Measurements from ENCODE around the gene CLCA1.
A peak's percentile ranks its signal among the peaks of the same experiment; 100 is the strongest.

Gene CLCA1

GRCh38 chr1:86448670-86449069 lies 20.1 kb upstream of the CLCA1 start:
- DNase-seq = no peak
- no peak overlapping the region for H3K4me3 Mint-ChIP-seq
- no peaks in the 10 kb centered on the region for H3K9me3 Mint-ChIP-seq
- no peak for ATAC-seq
- H3K36me3 Mint-ChIP-seq (ENCODE audit: low read depth) = no peaks in the 10 kb centered on the region
- H3K27me3 Mint-ChIP-seq = peaks cover 3% of the 10 kb centered on the region
- H3K4me1 Mint-ChIP-seq = no peaks in the 10 kb centered on the region
- H3K27ac Mint-ChIP-seq = no peak overlapping the region

DNA sequence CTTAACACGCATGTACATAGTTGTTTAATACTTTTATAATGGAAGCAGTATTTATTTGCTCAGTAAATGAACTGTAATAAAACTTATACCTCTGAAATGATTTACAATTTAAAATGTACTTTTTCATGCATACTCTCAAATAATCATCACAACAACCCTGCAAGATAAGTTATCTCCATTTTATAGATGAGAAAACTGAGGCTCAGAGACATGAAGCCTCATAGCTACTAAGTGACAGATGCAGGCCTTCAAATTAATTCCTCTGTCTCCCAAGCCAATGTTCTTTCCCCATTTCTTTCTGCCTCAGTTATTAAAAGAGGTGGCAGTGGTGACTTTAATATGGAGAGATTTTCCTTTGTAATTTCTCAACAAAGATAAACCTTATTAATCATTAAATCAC lies 19.6 kb upstream of the CLCA1 start:
- no peak for ATAC-seq
- DNase-seq = no peak
- Mint-ChIP-seq H3K4me3 (no peak overlapping the region), H3K27me3 (peaks cover 3% of the 10 kb centered on the region), H3K4me1 (no peaks in the 10 kb centered on the region), H3K36me3 (ENCODE audit: low read depth) (no peaks in the 10 kb centered on the region), H3K9me3 (no peaks in the 10 kb centered on the region), H3K27ac (no peak overlapping the region)

- Mint-ChIP-seq H3K9me3 (no peaks in the 10 kb centered on the region), H3K4me1 (no peaks in the 10 kb centered on the region), H3K27ac (no peak overlapping the region), H3K27me3 (peaks cover 3% of the 10 kb centered on the region), H3K4me3 (no peak overlapping the region), H3K36me3 (ENCODE audit: low read depth) (no peaks in the 10 kb centered on the region)
- ATAC-seq (no peak), DNase-seq (no peak)
Observed at GRCh38 chr1:86450847-86451246, 17.9 kb upstream of the CLCA1 start.

DNA sequence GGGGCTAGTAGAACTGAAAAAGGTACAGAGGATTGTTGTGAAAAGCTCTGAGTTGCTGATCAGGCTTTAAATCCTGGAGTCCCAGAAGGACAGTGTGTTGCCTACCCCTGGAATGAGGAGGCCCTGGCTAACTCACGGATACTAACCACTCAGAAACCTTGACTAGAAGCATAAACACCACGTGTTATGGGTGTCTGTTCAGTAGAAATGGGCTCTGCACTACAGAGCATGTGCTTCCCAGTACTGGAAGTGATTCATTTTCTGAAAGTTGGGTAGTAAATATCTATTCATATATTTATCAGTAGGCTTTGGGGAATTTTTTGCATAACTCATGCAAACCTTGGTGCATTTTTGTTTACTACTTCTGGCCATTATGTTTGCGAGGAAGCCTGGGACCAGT lies 15.1 kb upstream of the CLCA1 start:
- no peak overlapping the region for H3K4me3 Mint-ChIP-seq
- DNase-seq (no peak), ATAC-seq (no peak)
- H3K27me3 Mint-ChIP-seq = peaks cover 7% of the 10 kb centered on the region
- no peaks in the 10 kb centered on the region for H3K4me1 Mint-ChIP-seq
- H3K9me3 Mint-ChIP-seq = no peaks in the 10 kb centered on the region
- no peaks in the 10 kb centered on the region for H3K36me3 Mint-ChIP-seq (ENCODE audit: low read depth)
- H3K27ac Mint-ChIP-seq = no peak overlapping the region

GRCh38 chr1:86455073-86455472 lies 13.7 kb upstream of the CLCA1 start:
- Mint-ChIP-seq H3K4me3 (no peak overlapping the region), H3K27me3 (peaks cover 7% of the 10 kb centered on the region), H3K27ac (no peak overlapping the region), H3K36me3 (ENCODE audit: low read depth) (no peaks in the 10 kb centered on the region), H3K9me3 (no peaks in the 10 kb centered on the region), H3K4me1 (no peaks in the 10 kb centered on the region)
- ATAC-seq = no peak
- no peak for DNase-seq

DNA sequence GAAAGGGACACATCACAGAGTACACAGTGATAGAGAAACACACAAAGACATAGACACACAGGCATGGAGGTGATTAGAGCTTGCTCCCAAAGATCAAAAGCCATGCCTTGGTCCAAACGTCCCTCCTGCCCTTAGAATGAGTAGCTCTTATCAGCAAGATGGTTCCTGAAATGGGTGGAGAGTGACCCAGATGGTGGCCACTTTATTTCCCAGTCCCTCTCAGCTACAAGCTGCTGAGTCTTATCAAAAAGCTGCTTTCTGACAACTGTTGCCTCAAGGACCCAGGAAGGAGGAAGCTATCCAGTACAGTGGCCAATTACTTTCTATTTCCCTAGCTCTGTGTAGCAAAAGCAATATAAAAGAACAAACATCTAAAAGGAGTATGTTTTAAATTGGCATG lies 7.7 kb upstream of the CLCA1 start:
- peaks cover 7% of the 10 kb centered on the region for H3K27me3 Mint-ChIP-seq
- no peak overlapping the region for H3K27ac Mint-ChIP-seq
- no peaks in the 10 kb centered on the region for H3K9me3 Mint-ChIP-seq
- DNase-seq = no peak
- H3K4me3 Mint-ChIP-seq = no peak overlapping the region
- H3K36me3 Mint-ChIP-seq (ENCODE audit: low read depth) = no peaks in the 10 kb centered on the region
- ATAC-seq = no peak
- H3K4me1 Mint-ChIP-seq = no peaks in the 10 kb centered on the region

DNA sequence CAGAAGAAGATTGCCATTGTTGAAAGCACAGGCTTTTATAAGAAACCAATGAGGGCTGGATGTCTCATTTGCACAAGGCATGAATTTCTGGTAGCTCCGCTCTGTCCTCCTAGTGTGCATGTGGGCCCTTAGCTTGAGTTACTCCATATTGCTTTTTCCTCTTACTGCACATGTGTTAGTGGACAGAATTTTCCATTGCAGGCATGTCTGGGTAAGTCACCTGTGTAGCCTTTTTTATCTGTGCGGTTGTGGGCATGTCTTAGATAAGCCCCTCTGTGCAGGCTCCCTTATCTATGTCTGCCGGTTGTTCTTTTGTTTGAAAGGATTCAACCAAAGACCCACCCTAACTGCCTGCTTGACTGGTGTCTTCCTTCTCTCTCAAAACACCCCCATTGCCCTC lies 7.2 kb upstream of the CLCA1 start:
- DNase-seq = no peak
- no peak overlapping the region for H3K4me3 Mint-ChIP-seq
- no peaks in the 10 kb centered on the region for H3K9me3 Mint-ChIP-seq
- H3K27me3 Mint-ChIP-seq = peaks cover 7% of the 10 kb centered on the region
- no peaks in the 10 kb centered on the region for H3K36me3 Mint-ChIP-seq (ENCODE audit: low read depth)
- ATAC-seq = no peak
- no peak overlapping the region for H3K27ac Mint-ChIP-seq
- no peaks in the 10 kb centered on the region for H3K4me1 Mint-ChIP-seq

GRCh38 chr1:86464819-86465218 lies 3.9 kb upstream of the CLCA1 start:
- Mint-ChIP-seq H3K36me3 (ENCODE audit: low read depth) (no peaks in the 10 kb centered on the region), H3K9me3 (no peaks in the 10 kb centered on the region), H3K4me1 (no peaks in the 10 kb centered on the region), H3K27ac (no peak overlapping the region), H3K27me3 (no peaks in the 10 kb centered on the region), H3K4me3 (no peak overlapping the region)
- no peak for ATAC-seq
- DNase-seq = no peak

GRCh38 chr1:86466109-86466844 lies 2.5 kb upstream of the CLCA1 start:
- H3K27ac Mint-ChIP-seq = no peak overlapping the region
- no peak for DNase-seq
- H3K27me3 Mint-ChIP-seq = peaks cover 8% of the 10 kb centered on the region
- no peak overlapping the region for H3K4me3 Mint-ChIP-seq
- H3K9me3 Mint-ChIP-seq = no peaks in the 10 kb centered on the region
- H3K4me1 Mint-ChIP-seq = no peaks in the 10 kb centered on the region
- ATAC-seq = no peak
- no peaks in the 10 kb centered on the region for H3K36me3 Mint-ChIP-seq (ENCODE audit: low read depth)

DNA sequence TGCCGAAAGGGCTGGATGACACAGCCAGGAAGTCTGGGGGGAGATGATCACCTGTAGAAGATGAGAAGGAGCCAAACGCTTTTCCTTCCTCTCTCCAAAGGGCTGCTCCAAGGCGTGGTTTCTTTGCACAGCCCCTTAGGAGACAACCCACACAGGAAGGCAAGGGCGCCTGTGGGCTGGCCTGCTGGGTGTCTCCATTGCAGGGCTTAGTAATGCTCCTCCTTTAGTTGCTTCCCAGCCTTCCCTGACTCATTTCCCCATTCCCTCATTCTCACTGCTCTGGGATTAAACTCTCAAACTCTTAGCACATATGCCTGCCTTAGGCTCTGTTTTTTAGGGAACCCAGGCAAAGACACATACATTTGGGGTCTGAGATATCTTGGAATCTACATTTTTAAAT lies 1.7 kb upstream of the CLCA1 start:
- Mint-ChIP-seq H3K36me3 (ENCODE audit: low read depth) (no peaks in the 10 kb centered on the region), H3K9me3 (no peaks in the 10 kb centered on the region), H3K4me1 (no peaks in the 10 kb centered on the region), H3K27ac (no peak overlapping the region), H3K27me3 (peaks cover 9% of the 10 kb centered on the region), H3K4me3 (no peak overlapping the region)
- no peak for DNase-seq
- ATAC-seq = no peak

- Mint-ChIP-seq H3K27me3 (peaks cover 15% of the 10 kb centered on the region), H3K9me3 (no peaks in the 10 kb centered on the region), H3K36me3 (ENCODE audit: low read depth) (no peaks in the 10 kb centered on the region), H3K4me1 (no peaks in the 10 kb centered on the region), H3K4me3 (no peak overlapping the region), H3K27ac (no peak overlapping the region)
- ATAC-seq (peak; percentile 15), DNase-seq (no peak)
Observed at GRCh38 chr1:86470859-86471258, 2.1 kb downstream of the CLCA1 start.

DNA sequence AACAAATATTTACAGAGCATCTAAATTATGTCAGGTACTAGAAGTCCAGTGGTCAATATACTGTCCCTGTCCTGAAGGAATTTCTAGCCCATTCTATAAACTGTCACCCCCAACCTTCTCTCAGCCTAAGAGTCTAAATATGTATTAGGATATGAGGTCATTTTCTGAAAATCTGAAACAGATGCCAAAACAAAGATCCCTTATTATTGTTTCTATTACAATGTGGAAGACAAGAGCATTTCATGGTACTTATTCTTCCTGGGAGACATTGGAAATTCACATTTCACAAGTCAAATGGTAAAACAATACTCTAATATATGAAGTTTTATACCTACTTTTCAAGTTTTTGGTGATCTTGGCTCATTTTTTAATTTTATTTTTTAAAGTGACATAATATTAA lies 2.6 kb downstream of the CLCA1 start:
- ATAC-seq = no peak
- no peak for DNase-seq

DNA sequence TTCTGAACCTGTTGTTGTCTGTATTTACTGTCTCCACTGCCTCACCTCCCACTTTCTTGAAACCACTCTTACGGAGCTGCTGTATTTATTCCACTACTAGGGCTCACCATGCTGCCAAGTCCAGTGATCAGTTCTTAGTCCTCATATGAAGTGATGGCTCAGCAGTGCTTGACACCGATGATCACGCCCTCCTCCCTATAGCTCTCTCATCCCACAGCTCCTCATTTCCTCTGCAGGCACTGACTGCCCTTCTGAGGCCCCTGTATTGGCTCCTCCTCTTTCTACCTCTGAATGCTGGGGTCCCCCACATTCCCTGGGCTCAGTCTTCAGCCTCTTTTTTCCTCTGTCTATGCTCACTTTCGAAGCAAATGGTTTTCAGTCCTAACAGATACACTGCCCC lies 3.4 kb downstream of the CLCA1 start:
- Mint-ChIP-seq H3K27me3 (peaks cover 15% of the 10 kb centered on the region), H3K36me3 (ENCODE audit: low read depth) (no peaks in the 10 kb centered on the region), H3K9me3 (no peaks in the 10 kb centered on the region), H3K4me1 (no peaks in the 10 kb centered on the region), H3K27ac (no peak overlapping the region), H3K4me3 (no peak overlapping the region)
- ATAC-seq (no peak), DNase-seq (no peak)

More for the DNA sequence above, 2.6 kb downstream of the CLCA1 start:
- Mint-ChIP-seq H3K9me3 (no peaks in the 10 kb centered on the region), H3K4me3 (no peak overlapping the region), H3K36me3 (ENCODE audit: low read depth) (no peaks in the 10 kb centered on the region), H3K27ac (no peak overlapping the region), H3K4me1 (no peaks in the 10 kb centered on the region), H3K27me3 (peaks cover 15% of the 10 kb centered on the region)

DNA sequence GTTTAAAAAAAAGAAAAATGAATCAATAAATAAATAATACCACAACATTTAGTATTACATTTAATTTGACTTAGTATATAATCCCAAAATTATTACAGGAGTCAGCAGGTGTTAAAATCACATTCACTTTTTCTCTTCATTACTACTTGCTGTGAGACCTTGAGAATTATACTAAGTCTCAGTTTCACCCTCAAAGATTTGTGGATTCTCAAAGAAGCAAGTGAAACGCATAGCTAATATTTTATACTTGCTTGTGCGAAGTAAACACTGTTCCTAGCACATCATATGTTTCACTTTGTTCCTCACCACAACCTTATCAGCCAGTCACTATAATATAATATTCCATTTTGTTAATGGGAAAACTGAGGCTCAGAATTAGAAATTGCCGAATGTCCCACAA lies 4.0 kb downstream of the CLCA1 start:
- ATAC-seq = no peak
- H3K4me3 Mint-ChIP-seq = no peak overlapping the region
- DNase-seq = no peak
- H3K9me3 Mint-ChIP-seq = no peaks in the 10 kb centered on the region
- no peaks in the 10 kb centered on the region for H3K36me3 Mint-ChIP-seq (ENCODE audit: low read depth)
- no peaks in the 10 kb centered on the region for H3K4me1 Mint-ChIP-seq
- H3K27ac Mint-ChIP-seq = no peak overlapping the region
- H3K27me3 Mint-ChIP-seq = peaks cover 15% of the 10 kb centered on the region

DNA sequence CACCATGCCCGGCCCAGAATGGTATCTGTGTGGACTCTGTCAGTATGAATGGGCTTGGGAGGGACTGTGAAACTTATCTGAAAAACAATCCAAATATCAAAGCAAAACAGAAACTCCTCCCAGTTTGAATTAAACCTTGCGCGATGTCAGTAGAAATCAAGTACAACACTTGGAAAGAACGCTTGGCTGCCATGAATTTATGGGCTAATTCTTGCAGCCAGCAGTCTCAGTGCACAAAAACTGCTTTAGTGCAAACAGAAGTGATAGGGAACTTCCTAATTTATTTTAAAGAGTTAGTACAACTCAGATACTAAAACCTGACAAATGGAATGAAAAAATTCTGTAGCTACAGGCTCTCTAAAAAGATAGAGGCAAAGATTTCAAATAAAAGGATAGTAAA lies 8.5 kb downstream of the CLCA1 start:
- ATAC-seq (no peak), DNase-seq (no peak)
- H3K27ac Mint-ChIP-seq = no peak overlapping the region
- no peaks in the 10 kb centered on the region for H3K9me3 Mint-ChIP-seq
- peaks cover 3% of the 10 kb centered on the region for H3K27me3 Mint-ChIP-seq
- no peak overlapping the region for H3K4me3 Mint-ChIP-seq
- H3K36me3 Mint-ChIP-seq (ENCODE audit: low read depth) = no peaks in the 10 kb centered on the region
- H3K4me1 Mint-ChIP-seq = no peaks in the 10 kb centered on the region

- Mint-ChIP-seq H3K4me1 (no peaks in the 10 kb centered on the region), H3K4me3 (no peak overlapping the region), H3K36me3 (ENCODE audit: low read depth) (no peaks in the 10 kb centered on the region), H3K27ac (no peak overlapping the region), H3K27me3 (peaks cover 2% of the 10 kb centered on the region), H3K9me3 (no peaks in the 10 kb centered on the region)
- DNase-seq = no peak
- ATAC-seq = no peak
Observed at GRCh38 chr1:86477682-86478081, 9.0 kb downstream of the CLCA1 start.
